ENCODE data around the gene ENPP7.

The ENPP7 gene

GRCh38 chr17:79728908-79729471, 1.8 kb upstream of the ENPP7 start:
- DNase-seq (ENCODE audit: insufficient read length, low spot score) (no peak), FAIRE-seq (no peak)
- TF ChIP-seq POU2F2 (IDR thresholded peaks at IDR 0.05; ENCODE audit: low read depth, low read length), result no peak
- TF ChIP-seq POLR2AphosphoS5 (IDR thresholded peaks at IDR 0.05; ENCODE audit: low read depth, low read length), result no peak
- TF ChIP-seq SPI1 (IDR thresholded peaks at IDR 0.05; ENCODE audit: low read depth, low read length), result no peak
- TF ChIP-seq PAX5 (IDR thresholded peaks at IDR 0.05; ENCODE audit: insufficient read depth, low read length, severe bottlenecking), result no peak
- no peak for TF ChIP-seq POLR2A (IDR thresholded peaks at IDR 0.05; ENCODE audit: low read depth, low read length)

DNA sequence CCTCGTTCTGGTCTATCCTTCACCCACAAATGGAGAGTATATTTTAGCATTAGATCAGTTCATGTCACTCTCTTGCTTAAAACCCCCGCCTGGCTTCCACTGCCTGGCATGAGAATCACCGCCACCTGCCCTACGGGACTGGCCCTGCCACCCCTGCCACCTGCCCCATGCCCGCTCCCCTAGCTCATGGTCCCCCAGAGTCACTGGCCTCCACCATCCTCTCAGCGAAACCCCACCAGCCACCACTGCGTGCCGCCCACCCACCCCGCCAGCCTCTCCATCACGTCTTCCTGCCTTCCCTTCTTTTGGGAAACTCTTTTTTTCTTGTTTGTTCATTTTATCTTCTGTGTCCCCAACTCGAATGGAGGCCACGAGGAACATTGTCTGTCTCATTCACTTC, 982 bp upstream of the ENPP7 start:
- DNase-seq (ENCODE audit: insufficient read length, low spot score), result no peak
- FAIRE-seq, result no peak
- TF ChIP-seq POLR2AphosphoS5 (IDR thresholded peaks at IDR 0.05; ENCODE audit: low read depth, low read length) (no peak), POLR2A (IDR thresholded peaks at IDR 0.05; ENCODE audit: low read depth, low read length) (no peak)

GRCh38 chr17:79730437-79730768, 340 bp upstream of the ENPP7 start:
- FAIRE-seq (no peak), DNase-seq (ENCODE audit: insufficient read length, low spot score) (no peak)
- TF ChIP-seq POU2F2 (IDR thresholded peaks at IDR 0.05; ENCODE audit: low read depth, low read length) (no peak), TAF1 (IDR thresholded peaks at IDR 0.05; ENCODE audit: low read depth, low read length) (no peak), POLR2A (IDR thresholded peaks at IDR 0.05; ENCODE audit: low read depth, low read length) (no peak), POLR2AphosphoS5 (IDR thresholded peaks at IDR 0.05; ENCODE audit: low read depth, low read length) (no peak), PAX5 (IDR thresholded peaks at IDR 0.05; ENCODE audit: insufficient read depth, low read length, severe bottlenecking) (no peak), SPI1 (IDR thresholded peaks at IDR 0.05; ENCODE audit: low read depth, low read length) (no peak)

- TF ChIP-seq POLR2A (IDR thresholded peaks at IDR 0.05; ENCODE audit: low read depth, low read length), result no peak
- DNase-seq (ENCODE audit: insufficient read length, low spot score) (no peak), FAIRE-seq (no peak)
Measured at GRCh38 chr17:79732254-79732653, 1.5 kb downstream of the ENPP7 start.

DNA sequence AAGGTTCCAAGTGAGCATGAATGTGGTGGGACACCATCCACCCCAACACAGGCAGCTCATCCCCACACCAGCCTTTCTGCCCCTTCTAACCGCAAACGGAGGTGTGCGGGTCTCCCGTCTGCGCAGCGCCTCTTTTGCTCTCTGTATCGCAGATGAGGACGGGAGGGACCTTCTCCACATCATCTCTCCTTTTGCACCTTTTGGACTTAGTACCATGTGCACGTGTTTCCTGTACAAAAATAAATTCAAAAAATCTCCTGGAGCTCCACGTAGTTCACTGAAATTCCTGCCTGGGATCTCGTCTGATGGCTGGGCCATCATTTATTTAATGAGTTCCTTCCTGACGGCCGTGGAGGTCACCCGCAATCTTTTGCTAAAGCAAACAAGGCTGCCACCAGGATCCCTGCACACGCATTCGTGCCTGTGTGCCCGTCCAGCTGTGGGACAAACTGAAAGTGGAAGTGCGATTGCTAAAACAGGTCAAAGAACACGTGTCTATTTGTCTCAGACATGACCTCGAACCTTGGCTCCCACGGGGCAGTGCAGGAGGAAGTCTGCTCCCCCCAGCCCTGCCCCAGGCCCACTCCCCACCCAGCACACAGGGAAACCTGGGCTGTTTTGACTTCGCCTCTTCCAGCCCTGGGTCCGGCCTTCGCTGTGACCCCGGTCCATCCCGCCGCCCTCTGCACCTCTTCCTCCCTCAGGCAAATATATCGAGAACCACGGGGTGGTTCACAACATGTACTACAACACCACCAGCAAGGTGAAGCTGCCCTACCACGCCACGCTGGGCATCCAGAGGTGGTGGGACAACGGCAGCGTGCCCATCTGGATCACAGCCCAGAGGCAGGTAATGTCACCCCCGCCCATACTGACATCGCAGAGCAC, 2.3 kb downstream of the ENPP7 start:
- FAIRE-seq (peak; percentile 96), DNase-seq (ENCODE audit: insufficient read length, low spot score) (peak; percentile 77)
- TF ChIP-seq TAF1 (IDR thresholded peaks at IDR 0.05; ENCODE audit: low read depth, low read length) (peak; percentile 20; the same call in 1 of the 2 replicates), SPI1 (IDR thresholded peaks at IDR 0.05; ENCODE audit: low read depth, low read length) (peak; percentile 71), POLR2A (IDR thresholded peaks at IDR 0.05; ENCODE audit: low read depth, low read length) (peak; percentile 66), POU2F2 (IDR thresholded peaks at IDR 0.05; ENCODE audit: low read depth, low read length) (0 out of 2 replicates have a peak, but pooled peaks have one; percentile 34), POLR2AphosphoS5 (IDR thresholded peaks at IDR 0.05; ENCODE audit: low read depth, low read length) (peak; percentile 54), PAX5 (IDR thresholded peaks at IDR 0.05; ENCODE audit: insufficient read depth, low read length, severe bottlenecking) (no peak)

DNA sequence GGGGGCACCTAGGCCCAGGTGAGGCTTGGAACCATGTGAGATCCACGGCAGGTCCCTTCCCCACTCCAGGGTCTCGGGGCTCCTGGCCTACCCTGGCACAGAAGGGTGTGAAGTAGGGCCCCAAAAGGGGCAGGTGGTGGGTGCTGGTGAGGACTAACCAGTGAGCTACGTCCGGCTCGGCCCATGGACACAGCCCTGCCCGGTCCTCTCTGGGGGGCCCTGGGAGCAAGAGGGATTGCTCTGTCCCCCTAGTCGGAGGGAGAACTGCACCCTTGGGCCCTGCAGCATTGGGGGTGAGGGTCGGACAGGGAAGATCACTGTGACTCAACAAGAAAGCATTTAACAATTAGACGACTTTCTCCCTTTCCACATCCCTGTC, 2.9 kb downstream of the ENPP7 start:
- DNase-seq (ENCODE audit: insufficient read length, low spot score) (no peak), FAIRE-seq (no peak)
- TF ChIP-seq PAX5 (IDR thresholded peaks at IDR 0.05; ENCODE audit: insufficient read depth, low read length, severe bottlenecking) (no peak), SPI1 (IDR thresholded peaks at IDR 0.05; ENCODE audit: low read depth, low read length) (no peak), POU2F2 (IDR thresholded peaks at IDR 0.05; ENCODE audit: low read depth, low read length) (no peak), POLR2AphosphoS5 (IDR thresholded peaks at IDR 0.05; ENCODE audit: low read depth, low read length) (no peak), POLR2A (IDR thresholded peaks at IDR 0.05; ENCODE audit: low read depth, low read length) (no peak), TAF1 (IDR thresholded peaks at IDR 0.05; ENCODE audit: low read depth, low read length) (no peak)

DNA sequence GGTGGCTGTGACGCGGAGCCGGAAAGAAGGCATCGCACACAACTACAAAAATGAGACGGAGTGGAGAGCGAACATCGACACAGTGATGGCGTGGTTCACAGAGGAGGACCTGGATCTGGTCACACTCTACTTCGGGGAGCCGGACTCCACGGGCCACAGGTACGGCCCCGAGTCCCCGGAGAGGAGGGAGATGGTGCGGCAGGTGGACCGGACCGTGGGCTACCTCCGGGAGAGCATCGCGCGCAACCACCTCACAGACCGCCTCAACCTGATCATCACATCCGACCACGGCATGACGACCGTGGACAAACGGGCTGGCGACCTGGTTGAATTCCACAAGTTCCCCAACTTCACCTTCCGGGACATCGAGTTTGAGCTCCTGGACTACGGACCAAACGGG, 4.4 kb downstream of the ENPP7 start:
- DNase-seq (ENCODE audit: insufficient read length, low spot score) (no peak), FAIRE-seq (no peak)
- TF ChIP-seq PAX5 (IDR thresholded peaks at IDR 0.05; ENCODE audit: insufficient read depth, low read length, severe bottlenecking), result no peak
- TF ChIP-seq TAF1 (IDR thresholded peaks at IDR 0.05; ENCODE audit: low read depth, low read length), result no peak
- TF ChIP-seq POU2F2 (IDR thresholded peaks at IDR 0.05; ENCODE audit: low read depth, low read length), result no peak
- TF ChIP-seq POLR2A (IDR thresholded peaks at IDR 0.05; ENCODE audit: low read depth, low read length), result no peak
- TF ChIP-seq POLR2AphosphoS5 (IDR thresholded peaks at IDR 0.05; ENCODE audit: low read depth, low read length), result no peak
- no peak for TF ChIP-seq SPI1 (IDR thresholded peaks at IDR 0.05; ENCODE audit: low read depth, low read length)

GRCh38 chr17:79737046-79737921, 6.5 kb downstream of the ENPP7 start:
- FAIRE-seq, result no peak
- TF ChIP-seq PAX5 (IDR thresholded peaks at IDR 0.05; ENCODE audit: insufficient read depth, low read length, severe bottlenecking), result no peak
- no peak for TF ChIP-seq POLR2AphosphoS5 (IDR thresholded peaks at IDR 0.05; ENCODE audit: low read depth, low read length)
- no peak for TF ChIP-seq TAF1 (IDR thresholded peaks at IDR 0.05; ENCODE audit: low read depth, low read length)
- TF ChIP-seq SPI1 (IDR thresholded peaks at IDR 0.05; ENCODE audit: low read depth, low read length), result no peak
- TF ChIP-seq POLR2A (IDR thresholded peaks at IDR 0.05; ENCODE audit: low read depth, low read length), result no peak
- no peak for TF ChIP-seq POU2F2 (IDR thresholded peaks at IDR 0.05; ENCODE audit: low read depth, low read length)

DNA sequence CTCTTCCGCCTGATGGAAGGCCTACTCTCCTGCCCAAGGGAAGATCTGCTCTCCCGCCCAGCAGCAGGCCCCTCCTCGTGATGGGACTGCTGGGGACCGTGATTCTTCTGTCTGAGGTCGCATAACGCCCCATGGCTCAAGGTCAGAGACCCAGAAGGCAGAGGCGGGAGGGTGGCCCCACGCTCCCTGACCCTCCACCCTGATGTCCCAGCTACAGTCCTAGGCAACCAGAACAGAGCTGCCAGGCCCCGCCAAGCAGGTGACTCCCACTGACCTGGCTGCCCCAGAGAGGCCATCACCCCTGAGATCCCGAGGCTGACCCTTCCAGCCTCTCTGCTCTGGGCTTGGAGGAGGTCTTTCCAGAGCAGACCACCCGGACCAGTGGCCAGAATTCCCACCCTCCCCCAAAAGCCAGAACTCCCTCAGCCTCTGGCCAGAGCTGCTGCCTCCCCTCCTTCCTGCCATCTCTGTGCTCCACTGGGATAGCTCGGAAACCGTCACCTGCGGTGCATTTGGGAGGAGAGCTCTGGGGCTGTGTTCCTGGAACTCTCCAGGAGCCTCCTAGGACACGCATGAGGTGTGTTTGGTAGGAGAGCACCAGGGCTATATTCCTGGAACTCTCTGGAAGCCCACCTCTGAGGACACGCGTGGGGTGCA, 7.3 kb downstream of the ENPP7 start:
- DNase-seq (ENCODE audit: insufficient read length, low spot score), result no peak
- no peak for FAIRE-seq
- TF ChIP-seq POU2F2 (IDR thresholded peaks at IDR 0.05; ENCODE audit: low read depth, low read length), result no peak
- no peak for TF ChIP-seq SPI1 (IDR thresholded peaks at IDR 0.05; ENCODE audit: low read depth, low read length)
- TF ChIP-seq TAF1 (IDR thresholded peaks at IDR 0.05; ENCODE audit: low read depth, low read length), result no peak
- no peak for TF ChIP-seq PAX5 (IDR thresholded peaks at IDR 0.05; ENCODE audit: insufficient read depth, low read length, severe bottlenecking)
- no peak for TF ChIP-seq POLR2A (IDR thresholded peaks at IDR 0.05; ENCODE audit: low read depth, low read length)

More at GRCh38 chr17:79737046-79737921, 6.5 kb downstream of the ENPP7 start:
- no peak for DNase-seq (ENCODE audit: insufficient read length, low spot score)

Data from GM12891 (cell line).